Activated effector memory CD4-positive, alpha-beta T cell treated with Interleukin-2 at 50 U/mL for 16 hours (primary cell): ENCODE results near the gene FAAP100.
"Not testable (repeated sequence)": the region's sequence is repeated elsewhere in the genome, so short reads cannot be mapped to it uniquely, and the experiment has no call there.

Experiments
- DNase-seq: peaks from one replicate; pipeline ENCODE4 v3.0.0-alpha.2; 2020

The FAAP100 gene

GRCh38 chr17:81552244-81553017 is at the start of gene FAAP100:
TSS of gene FAAP100 (minus strand) at chr17:81552353. CDS start at chr17:81552330, 23 bp downstream.
- DNase-seq = peak; percentile 78

- DNase-seq = peak; percentile 6
Measured at GRCh38 chr17:81601525-81602120, 49.5 kb upstream of the FAAP100 start.

GRCh38 chr17:81599719-81600486 is 47.8 kb upstream of the FAAP100 start:
- no peak for DNase-seq

GRCh38 chr17:81593105-81593871 is 41.1 kb upstream of the FAAP100 start:
- no peak for DNase-seq

- DNase-seq = no peak
Measured at GRCh38 chr17:81591971-81592370, 39.8 kb upstream of the FAAP100 start.

GRCh38 chr17:81590121-81590520 is 38.0 kb upstream of the FAAP100 start:
- no peak for DNase-seq

- no peak for DNase-seq
Measured at GRCh38 chr17:81589612-81590011, 37.5 kb upstream of the FAAP100 start.

- no peak for DNase-seq
Measured at GRCh38 chr17:81586096-81586495, 33.9 kb upstream of the FAAP100 start.

- DNase-seq = not testable (repeated sequence)
Measured at GRCh38 chr17:81584771-81585170, 32.6 kb upstream of the FAAP100 start.

GRCh38 chr17:81583589-81584342 is 31.6 kb upstream of the FAAP100 start:
- DNase-seq = no peak

- no peak for DNase-seq
Measured at GRCh38 chr17:81582749-81583148, 30.6 kb upstream of the FAAP100 start.

- DNase-seq = no peak
Measured at GRCh38 chr17:81582341-81582740, 30.2 kb upstream of the FAAP100 start.

- DNase-seq = no peak
Measured at GRCh38 chr17:81581758-81582157, 29.6 kb upstream of the FAAP100 start.

GRCh38 chr17:81580481-81580880 is 28.3 kb upstream of the FAAP100 start:
- DNase-seq = no peak

- no peak for DNase-seq
Measured at GRCh38 chr17:81579821-81580321, 27.7 kb upstream of the FAAP100 start.

- no peak for DNase-seq
Measured at GRCh38 chr17:81579298-81579697, 27.1 kb upstream of the FAAP100 start.

- no peak for DNase-seq
Measured at GRCh38 chr17:81578561-81579225, 26.5 kb upstream of the FAAP100 start.

- no peak for DNase-seq
Measured at GRCh38 chr17:81578038-81578441, 25.9 kb upstream of the FAAP100 start.

GRCh38 chr17:81577278-81578000 is 25.3 kb upstream of the FAAP100 start:
- no peak for DNase-seq

- no peak for DNase-seq
Measured at GRCh38 chr17:81576621-81577277, 24.6 kb upstream of the FAAP100 start.
